Measurements from ENCODE around the gene DUSP1. TPM values are rescaled to one million over a fixed set of nuclear protein-coding genes. Genes with fewer than 3 reads are reported as not detected.
A peak's percentile ranks its signal among the peaks of the same experiment; 100 is the strongest.
"Not testable (repeated sequence)": the region's sequence is repeated elsewhere in the genome, so short reads cannot be mapped to it uniquely, and the experiment has no call there.

The DUSP1 gene
- 101 TPM for total RNA-seq

GRCh38 chr5:172770675-172771438 is at the start of gene DUSP1:
DUSP1 (minus strand) TSS chr5:172771195; CDS start chr5:172770952, 243 bp downstream.
- ATAC-seq = peak; percentile 72

- ATAC-seq = peak; percentile 98
Measured at GRCh38 chr5:172820046-172820767, 49.2 kb upstream of the DUSP1 start.

- no peak for ATAC-seq
Measured at GRCh38 chr5:172819569-172819968, 48.6 kb upstream of the DUSP1 start.

GRCh38 chr5:172818081-172818480 is 47.1 kb upstream of the DUSP1 start:
- ATAC-seq = no peak

GRCh38 chr5:172817664-172818063 is 46.7 kb upstream of the DUSP1 start:
- no peak for ATAC-seq

GRCh38 chr5:172816925-172817562 is 46.0 kb upstream of the DUSP1 start:
- peak; percentile 65 for ATAC-seq

GRCh38 chr5:172815631-172816030 is 44.6 kb upstream of the DUSP1 start:
- ATAC-seq = no peak

GRCh38 chr5:172810996-172811395 is 40.0 kb upstream of the DUSP1 start:
- ATAC-seq = not testable (repeated sequence)

GRCh38 chr5:172809774-172810173 is 38.8 kb upstream of the DUSP1 start:
- ATAC-seq = no peak

GRCh38 chr5:172807766-172808311 is 36.8 kb upstream of the DUSP1 start:
- ATAC-seq = peak; percentile 62

GRCh38 chr5:172806897-172807672 is 36.1 kb upstream of the DUSP1 start:
- ATAC-seq = peak; percentile 99

- ATAC-seq = no peak
Measured at GRCh38 chr5:172805736-172806255, 34.8 kb upstream of the DUSP1 start.

- ATAC-seq = no peak
Measured at GRCh38 chr5:172805018-172805683, 34.2 kb upstream of the DUSP1 start.

GRCh38 chr5:172802567-172803176 is 31.7 kb upstream of the DUSP1 start:
- no peak for ATAC-seq

GRCh38 chr5:172802112-172802511 is 31.1 kb upstream of the DUSP1 start:
- no peak for ATAC-seq

- ATAC-seq = peak; percentile 66
Measured at GRCh38 chr5:172801179-172801671, 30.2 kb upstream of the DUSP1 start.

GRCh38 chr5:172800088-172800551 is 29.1 kb upstream of the DUSP1 start:
- peak; percentile 86 for ATAC-seq

- no peak for ATAC-seq
Measured at GRCh38 chr5:172799416-172799815, 28.4 kb upstream of the DUSP1 start.

- ATAC-seq = peak; percentile 49
Measured at GRCh38 chr5:172798422-172799215, 27.6 kb upstream of the DUSP1 start.

GRCh38 chr5:172797771-172798191 is 26.8 kb upstream of the DUSP1 start:
- ATAC-seq = no peak
